GM19239 (cell line): ENCODE measurements around the gene ZNF385D.

Experiments used
- DNase-seq: peaks from one replicate; pipeline ENCODE4 v3.0.0; 2011; ENCODE audit warnings: low spot score; ENCODE audit not compliant: insufficient read length
- FAIRE-seq: peaks from 2 replicates; lab custom pipeline; 2011; peaks lifted over from hg19 to GRCh38; lab: Jason Lieb, UNC

The ZNF385D gene

DNA sequence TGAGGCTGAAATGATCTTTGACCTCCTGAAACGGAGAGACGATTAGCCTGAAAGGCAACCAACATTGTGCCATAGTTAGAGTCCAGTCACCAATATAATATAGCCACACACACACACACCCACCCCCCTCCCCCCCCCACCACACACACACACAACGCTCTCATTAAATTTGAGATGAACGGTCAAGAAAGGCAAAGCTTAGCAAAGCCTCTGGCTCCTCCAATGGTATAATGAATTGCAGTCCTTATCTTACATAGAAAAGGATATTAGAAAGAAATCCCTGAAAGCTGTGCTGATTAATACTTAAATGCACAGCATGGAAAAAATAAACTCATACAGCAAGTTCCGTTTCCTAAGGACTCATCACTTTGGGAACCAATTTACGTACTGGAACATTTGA is 876 bp upstream of the ZNF385D start:
- no peak for FAIRE-seq
- no peak for DNase-seq

DNA sequence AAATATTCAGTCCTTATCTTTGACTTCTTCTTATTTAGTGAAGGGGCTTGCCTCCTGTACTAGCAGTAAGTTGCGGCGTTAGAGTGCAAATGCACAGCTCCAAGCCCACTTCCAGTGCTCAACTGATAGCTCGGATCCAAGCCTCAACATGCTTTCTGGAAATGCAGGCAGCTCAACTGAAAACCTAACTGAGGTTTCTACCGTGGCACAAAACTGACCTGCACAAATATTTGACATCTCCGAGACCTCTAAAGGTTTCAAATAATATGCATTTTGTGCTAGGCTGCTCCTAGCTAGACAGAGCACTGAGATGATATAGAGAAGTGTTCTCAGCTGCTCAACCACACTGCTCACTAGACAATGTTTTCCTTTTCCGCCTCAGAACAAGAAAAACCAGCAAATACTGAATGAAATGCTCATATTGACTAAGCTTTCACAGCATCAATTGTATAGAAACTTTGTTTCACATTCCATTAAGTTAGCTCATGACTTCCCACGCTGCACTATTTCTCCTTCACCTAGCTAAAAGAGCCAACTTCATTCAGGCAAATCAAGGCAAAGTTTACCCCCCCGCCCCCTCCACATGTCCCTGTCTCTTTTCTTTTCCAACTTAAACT is 822 bp downstream of the ZNF385D start:
- DNase-seq: no peak
- no peak for FAIRE-seq

DNA sequence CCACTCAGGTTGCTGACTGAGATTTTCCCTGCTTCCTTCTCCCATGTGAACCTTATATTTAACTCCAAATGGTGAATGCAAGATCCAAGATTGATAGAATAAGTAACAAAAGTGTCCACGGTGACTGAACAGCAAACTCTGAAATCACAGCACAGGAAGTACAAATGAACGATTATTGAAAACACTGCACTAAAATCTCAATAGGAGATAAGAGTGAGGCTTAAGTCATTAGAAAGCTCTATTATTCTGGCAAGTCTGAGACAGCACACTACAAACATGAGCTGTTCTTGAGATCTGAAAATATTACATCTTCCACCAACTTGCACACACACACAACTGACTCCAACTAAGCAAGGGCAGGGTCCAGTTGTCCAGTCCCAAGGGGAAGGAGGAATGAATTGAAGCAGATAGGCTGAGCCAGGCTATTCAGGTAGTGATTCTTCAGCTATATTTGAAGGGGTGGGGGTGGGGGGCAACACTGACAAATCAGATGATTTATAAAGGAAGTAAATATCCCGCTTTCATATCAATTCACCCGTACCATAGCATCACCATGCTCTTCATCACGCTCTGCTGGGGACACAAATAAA is 2.9 kb downstream of the ZNF385D start:
- DNase-seq: no peak
- no peak for FAIRE-seq

DNA sequence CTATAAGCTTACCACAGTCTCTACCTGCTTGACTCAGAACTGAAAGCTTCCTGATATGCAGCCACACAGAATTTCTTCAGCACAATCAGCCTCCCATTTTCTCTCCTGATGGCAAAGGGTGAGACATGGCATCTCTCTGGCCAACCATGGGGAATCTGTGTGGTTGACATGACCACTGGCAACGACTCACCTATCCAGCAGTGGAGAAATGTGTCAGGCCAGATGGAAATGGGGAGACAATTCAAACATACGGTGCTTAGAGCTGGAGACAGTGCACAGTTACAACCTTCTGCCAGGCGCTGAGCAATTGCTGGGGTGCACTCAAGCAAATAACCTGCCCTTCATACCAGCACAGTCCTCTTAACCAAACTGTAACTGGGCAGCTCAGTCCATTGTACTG is 3.6 kb downstream of the ZNF385D start:
- FAIRE-seq (no peak), DNase-seq (no peak)

DNA sequence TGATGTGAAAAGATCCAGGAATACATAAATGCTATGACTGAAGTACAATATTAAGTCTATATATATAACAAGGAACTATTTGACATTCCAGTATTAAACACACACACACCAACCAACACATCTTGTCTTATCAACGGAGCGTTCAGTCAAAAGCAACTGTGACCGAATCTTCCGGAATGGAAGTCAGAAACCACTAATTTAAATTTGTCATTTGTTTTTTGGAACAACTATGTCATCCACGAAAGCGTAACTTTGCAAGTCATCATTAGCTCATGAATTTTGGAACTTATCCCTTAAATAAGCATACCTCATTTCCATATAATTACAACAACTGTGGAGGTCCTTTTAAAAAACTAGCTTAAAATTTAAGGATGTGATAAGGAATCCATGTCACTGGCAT is 5.0 kb downstream of the ZNF385D start:
- DNase-seq (no peak), FAIRE-seq (no peak)

DNA sequence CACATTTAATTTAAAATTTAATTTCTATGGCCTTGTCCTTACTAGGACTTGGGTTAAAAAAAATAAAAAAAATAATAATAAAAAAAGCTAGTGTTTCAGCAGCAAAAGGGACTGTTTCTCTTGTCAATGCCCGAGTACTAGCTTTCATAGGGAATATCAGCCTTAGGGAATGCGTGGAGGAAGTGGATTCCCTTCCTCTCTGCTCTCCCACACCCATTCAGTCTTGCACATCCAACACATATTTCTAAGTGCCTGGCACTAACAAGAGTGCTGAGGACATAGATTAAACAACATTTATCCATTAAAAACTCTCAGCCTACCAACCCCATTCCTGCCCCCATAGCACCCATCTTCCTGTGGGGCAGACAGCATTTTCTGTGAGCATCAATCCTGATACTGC is 6.2 kb downstream of the ZNF385D start:
- no peak for FAIRE-seq
- DNase-seq: no peak

DNA sequence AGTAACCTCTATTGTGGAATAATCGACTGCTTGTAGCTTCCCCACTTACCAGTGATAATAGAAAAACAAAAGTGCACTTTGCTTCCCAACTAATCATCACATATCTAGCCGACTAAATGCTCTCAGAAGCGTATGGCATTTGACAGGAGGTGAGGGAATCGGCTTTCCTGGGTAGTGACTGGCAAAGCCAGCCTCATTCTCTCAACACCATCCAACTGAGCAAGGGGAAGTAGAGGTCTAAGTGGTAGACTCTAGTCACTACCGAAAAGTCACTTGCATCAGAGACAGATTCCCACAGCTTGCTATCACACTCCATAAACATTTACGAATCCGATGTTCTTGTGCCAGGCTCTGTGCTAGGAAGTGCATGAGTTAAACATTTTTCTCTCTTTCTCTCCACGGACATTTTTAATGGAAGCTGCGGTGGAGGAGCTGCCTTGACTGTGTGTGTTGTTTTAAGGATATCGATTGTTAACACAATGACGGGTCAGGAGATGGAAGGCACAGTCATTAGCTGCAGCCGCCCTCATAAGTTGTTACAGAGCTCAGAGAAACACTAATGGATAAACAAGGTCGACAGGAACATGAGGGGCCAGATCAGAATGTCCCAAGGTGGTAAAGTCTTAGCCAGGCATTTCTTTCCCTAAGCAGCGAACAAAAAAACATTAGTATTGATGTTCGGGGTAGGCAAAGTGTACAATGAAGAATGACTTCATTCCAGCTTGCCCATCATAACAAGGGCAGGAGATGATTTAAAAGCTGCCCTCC is 11.9 kb downstream of the ZNF385D start:
- FAIRE-seq (no peak), DNase-seq (no peak)

DNA sequence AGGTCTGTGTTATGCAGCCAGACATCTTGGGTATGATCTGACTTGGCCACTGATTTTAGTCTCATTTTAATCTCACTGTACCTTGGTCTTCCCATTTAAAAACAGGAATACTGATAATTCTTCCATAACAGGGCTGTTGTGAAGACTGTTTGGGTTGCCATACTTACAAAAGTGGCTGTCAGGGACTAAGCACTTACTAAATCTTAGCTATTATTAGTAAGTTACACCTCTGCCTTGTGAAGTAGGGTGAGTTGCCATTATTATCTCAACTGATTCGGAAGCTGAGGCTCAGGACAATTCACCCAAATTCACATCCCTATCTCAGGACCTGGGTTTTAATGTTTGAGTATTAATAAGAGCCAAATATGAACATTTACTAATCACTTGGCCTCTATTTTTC is 12.7 kb downstream of the ZNF385D start:
- no peak for DNase-seq
- no peak for FAIRE-seq

DNA sequence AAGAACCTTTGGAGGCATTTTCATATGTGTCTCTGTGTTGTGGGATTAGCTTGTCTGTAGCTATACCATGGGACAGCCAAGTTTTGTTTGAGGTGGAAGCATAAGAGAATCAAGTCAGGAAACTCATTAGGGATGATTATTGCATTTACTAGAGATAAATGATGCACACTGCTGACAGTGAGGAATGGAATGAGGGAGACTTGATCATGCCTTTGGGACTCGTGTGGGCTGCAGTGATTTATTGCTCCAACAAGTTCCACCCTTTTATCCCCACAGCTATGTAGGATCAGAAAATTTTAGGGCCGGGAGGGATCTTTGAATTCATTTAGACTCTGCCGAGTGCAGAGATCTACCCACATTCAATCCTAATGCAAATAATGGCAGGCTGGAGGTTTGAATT is 16.3 kb downstream of the ZNF385D start:
- DNase-seq: no peak
- FAIRE-seq: no peak

DNA sequence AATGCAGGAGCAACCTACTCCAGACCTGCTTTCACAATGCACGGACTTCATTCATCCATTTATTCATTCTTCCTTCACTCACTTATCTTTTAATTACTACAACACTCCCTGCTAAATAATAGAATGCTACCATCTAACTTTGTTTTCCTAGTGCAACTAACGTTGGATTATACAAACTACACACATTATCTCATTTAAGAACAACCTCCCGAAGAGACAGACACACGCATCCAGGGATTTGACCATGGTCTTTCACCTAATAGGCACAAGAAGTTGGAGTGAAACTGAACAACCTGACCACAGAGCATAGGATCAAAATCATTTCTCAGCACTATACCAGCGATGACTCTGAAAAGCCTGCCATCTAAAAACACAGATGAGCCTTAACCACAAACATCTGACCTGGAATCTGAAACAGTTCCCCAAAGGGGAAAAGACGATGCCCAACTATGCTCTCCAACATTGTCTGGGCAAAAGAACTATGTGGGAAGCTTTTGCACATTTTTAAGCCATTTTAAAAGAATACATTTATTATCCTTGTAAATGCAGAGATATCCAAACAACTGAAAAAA is 21.0 kb downstream of the ZNF385D start:
- DNase-seq: no peak
- no peak for FAIRE-seq

DNA sequence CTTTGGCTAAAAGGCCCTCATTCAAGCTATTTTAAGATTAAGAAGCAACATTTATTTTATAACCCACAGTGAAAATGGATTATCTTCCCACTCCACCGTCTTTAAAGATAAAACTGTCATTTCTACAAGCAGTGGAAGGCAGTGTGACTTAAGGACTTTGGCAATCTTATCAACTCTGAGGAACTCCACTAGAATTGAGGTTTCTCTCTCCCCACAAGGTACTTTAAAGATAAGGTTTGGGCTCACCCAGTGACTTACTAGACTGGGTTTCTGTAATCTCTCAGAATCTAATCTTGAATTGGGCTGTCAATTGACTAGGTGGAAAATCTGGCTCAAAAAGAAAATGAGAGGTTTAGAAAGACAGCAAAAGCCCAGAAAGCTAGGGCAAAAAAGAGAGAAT is 21.7 kb downstream of the ZNF385D start:
- FAIRE-seq (no peak), DNase-seq (no peak)

DNA sequence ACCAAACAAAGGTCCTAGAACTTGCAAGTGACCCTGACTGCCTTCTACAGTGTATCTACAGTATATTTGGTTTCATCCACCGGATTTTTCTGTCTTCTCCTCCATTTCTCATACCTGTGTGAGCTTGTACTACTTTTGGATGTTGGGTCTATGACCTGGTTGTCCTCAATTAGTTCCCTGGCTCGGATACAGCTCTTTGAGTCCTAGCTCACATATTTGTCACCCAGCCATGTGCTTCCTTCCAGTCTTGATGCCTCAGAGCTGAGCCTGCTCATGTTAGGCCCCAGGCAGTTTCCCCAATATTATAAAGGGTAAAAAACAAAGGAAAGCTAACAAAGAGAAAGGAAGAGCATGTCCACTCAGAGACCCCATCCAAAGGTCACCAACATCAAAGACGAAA is 28.2 kb downstream of the ZNF385D start:
- DNase-seq (no peak), FAIRE-seq (no peak)

DNA sequence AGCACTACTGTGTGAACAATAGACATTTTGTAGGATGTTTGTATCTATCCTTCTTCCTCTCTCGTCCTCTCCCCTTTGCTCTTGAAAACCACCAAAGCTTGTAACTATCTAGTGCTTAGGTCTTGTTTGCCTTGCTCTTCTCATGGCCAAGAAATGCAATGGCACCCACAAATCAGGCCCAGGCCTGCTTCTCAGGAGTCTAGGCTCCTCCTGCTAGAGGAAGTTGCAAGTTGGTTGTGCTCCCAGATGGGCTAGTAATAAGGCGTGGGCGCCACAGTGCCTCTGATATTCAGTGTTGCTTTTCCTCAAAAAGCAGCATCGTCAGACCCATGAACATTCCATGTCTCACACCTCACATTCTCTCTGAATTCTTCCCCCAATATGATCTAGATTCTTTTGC is 28.7 kb downstream of the ZNF385D start:
- FAIRE-seq (no peak), DNase-seq (no peak)

DNA sequence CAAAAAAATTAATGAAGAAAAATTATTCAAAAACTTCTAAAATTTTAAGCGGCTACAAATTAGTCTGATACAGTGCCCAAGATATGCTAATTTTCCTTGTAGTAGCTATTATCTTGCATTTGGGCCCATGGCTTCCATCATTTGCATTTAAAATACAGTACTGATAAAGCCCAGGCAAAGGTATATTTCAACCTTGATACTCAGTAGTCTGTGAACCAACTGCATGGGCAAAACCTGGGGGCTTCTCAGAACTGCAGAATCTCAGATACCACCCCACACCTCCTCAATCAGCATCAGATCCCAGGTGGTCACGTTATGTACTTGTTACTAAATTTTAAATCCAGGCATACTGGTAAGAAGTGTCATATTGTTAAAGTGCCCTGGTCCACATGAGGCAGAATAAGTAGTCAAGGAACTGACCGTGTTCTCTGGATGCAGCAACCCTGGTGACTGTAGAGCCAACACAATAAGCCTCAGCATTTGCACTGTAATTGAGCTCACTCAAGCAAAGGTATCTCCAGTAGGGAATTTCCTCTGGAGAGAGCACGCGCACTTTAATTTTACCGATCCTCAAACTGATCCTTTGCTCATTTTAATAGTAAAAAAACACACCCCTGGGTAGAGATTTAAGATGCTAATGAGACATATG is 31.9 kb downstream of the ZNF385D start:
- DNase-seq (no peak), FAIRE-seq (no peak)

DNA sequence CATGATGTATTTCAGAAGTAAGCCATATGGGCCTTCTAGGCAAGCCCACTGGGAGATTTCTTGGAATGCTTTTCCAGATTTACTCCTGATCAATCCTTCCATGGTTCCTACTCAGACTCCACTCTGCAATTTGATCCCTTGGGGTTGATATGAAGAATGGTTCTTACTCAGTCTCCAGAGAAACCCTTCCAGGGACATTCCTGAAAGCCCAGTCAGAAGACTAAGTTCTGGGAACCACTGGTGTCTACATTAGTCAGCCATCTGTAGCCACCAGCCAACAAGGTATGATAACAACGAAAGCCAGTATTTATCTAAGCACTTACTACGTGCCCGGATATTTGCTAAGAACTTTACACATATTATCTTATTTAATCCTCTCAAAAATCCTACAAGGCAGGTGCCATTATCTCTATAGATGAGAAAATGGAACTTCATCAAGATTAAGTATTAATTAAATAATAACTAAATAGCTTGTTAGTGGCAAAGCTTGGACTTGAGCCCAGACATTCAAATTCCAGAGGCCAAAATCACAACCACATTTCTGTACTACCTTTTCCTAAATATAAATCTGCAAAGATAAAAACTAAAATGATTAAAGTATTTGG is 32.7 kb downstream of the ZNF385D start:
- DNase-seq (no peak), FAIRE-seq (no peak)

DNA sequence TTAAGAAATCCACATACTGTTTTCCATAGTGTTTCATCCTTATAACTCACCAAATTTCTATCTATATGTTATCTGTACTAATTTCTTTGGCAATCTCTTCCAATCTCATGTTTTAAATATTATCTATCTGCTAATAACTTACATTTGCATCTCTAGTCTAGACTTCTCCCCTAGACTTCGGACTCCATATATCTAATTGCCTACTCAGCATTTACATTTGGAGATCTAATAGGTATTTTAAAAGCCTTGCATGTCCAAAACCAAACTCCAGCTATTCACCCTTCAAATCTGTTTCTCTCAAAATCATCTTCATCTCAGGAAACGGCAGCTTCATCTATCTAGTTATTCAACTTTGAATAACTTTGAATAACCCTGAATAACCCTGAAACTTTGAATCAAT is 35.3 kb downstream of the ZNF385D start:
- FAIRE-seq: no peak

DNA sequence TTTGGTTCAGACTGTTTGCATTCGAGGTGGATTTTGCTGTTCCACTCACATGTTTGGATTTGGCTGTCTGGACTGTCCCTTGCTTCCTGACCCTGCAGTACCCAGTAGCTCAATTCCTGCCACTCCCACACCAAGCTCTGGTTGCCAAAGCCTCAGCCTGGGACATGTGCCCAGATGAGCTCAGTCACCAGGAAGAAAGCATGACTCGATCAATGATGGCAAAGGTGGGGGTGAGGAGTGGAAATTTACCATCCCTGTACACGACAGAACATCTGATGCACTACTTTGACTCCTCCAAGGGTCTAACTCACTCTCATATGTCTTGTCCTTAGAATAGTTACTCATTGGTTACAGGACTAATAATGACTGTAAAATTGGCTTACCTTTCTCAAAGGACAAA is 45.2 kb downstream of the ZNF385D start:
- FAIRE-seq: no peak

More for the DNA sequence above, 35.3 kb downstream of the ZNF385D start:
- DNase-seq: no peak

DNA sequence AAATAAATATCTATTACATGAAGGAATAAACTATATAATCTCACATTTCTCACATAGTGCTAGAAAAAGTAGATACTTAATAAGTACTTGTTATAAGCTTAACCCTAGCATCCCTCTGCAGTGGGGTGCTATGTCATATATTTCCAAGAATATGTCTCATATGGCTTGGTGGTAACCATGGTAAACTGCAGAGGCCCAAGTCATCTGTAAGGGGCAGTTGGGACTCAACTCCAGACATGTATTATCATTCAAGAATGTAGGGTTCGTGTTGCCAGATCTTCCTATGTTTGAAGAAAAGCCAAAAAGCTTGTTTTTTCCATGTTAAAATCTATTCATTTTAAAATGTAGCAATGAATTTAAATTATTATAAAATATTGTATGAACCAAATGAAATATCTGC is 46.2 kb downstream of the ZNF385D start:
- DNase-seq (no peak), FAIRE-seq (no peak)

More for the DNA sequence above, 45.2 kb downstream of the ZNF385D start:
- DNase-seq: no peak

DNA sequence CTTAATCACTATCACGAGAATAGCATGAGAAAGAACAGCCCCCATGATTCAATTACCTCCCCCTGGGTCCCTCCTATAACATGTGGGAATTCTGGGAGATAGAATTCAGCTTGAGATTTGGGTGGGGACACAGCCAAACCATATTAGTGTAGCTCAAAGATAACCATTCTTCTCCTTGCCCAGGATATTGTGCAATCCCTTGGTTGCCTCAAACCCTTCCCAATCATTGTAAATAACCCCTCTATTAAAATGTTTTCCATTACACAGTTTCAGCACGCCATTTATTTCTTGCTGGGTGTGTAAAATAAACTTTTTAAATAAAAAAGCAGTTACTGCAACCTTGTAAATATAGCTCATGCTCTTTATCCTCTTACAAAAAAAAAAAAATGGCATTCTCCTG is 47.7 kb downstream of the ZNF385D start:
- no peak for FAIRE-seq
- no peak for DNase-seq

DNA sequence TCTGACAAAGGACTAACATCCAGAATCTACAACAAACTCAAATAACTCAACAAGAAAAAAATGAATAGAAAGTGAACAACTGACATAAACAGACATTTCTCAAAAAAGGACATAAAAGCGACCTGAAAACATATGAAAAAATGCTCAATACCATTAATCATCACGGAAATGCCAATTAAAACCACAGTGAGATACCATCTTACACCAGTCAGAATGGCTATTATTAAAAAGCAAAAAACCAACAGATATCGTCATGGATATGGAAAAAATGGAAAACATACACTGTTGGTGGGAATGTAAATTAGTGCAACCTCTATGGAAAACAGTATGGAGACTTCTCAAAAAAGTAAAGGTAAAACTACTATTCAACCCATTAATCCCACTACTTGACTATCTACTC is 53.3 kb downstream of the ZNF385D start:
- no peak for FAIRE-seq

DNA sequence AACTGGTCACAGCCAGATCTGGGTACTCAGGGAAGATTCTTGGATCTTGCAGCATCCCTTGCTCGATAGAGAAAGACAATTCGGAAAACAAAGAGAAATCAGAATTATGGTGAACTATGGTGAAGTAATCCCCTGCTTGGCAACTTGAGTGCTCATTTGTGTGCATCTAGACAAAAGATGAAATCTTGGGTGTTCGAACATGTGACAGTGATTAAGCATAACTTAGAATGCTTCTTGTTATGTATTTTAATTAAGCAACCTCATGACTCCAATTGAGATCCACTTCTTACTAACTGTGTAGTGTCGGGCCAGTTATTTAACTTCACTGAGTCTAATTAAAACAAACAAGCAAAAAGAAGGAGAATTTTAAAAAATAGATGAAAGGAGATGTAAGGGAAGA is 56.5 kb downstream of the ZNF385D start:
- no peak for FAIRE-seq
- no peak for DNase-seq

More for the DNA sequence above, 53.3 kb downstream of the ZNF385D start:
- no peak for DNase-seq
